Liver (tissue), 3 donors: ENCODE data around the gene CD276.

Experiments
- RAD21 ChIP-seq, 2 donors: IDR thresholded peaks; 2 replicates each; pipeline ENCODE4 v1.6.1; 2016; ENCODE audit warnings: antibody characterized with exemption in 2 of 2, mild to moderate bottlenecking in 2 of 2
- SP1 ChIP-seq: IDR thresholded peaks from 2 replicates; pipeline ENCODE4 v1.6.1; 2018; ENCODE audit warnings: antibody characterized with exemption, mild to moderate bottlenecking
- TAF1 ChIP-seq: conservative IDR thresholded peaks from 2 replicates; pipeline ENCODE4 v1.6.1; 2016; ENCODE audit warnings: antibody characterized with exemption, mild to moderate bottlenecking
- YY1 ChIP-seq: IDR thresholded peaks from 2 replicates; pipeline ENCODE4 v1.6.1; 2016; ENCODE audit warnings: antibody characterized with exemption, mild to moderate bottlenecking
- TF ChIP-seq, protein P1 (sequence below): fragments of 150-350 bp; IDR thresholded peaks from 2 replicates; pipeline ENCODE4 v1.5.1; 2017; ENCODE audit warnings: improper control_type of control experiment, low read depth, low read length; ENCODE audit not compliant: missing input control
- TF ChIP-seq, protein P2 (sequence below): IDR thresholded peaks from 2 replicates; pipeline ENCODE4 v1.6.1; 2016; ENCODE audit warnings: antibody characterized with exemption
- TF ChIP-seq, protein P3 (sequence below): IDR thresholded peaks from 2 replicates; pipeline ENCODE4 v1.6.1; 2016; ENCODE audit warnings: antibody characterized with exemption
- TF ChIP-seq, protein P4 (sequence below): IDR thresholded peaks from 2 replicates; pipeline ENCODE4 v1.6.1; 2016; ENCODE audit warnings: antibody characterized with exemption, mild to moderate bottlenecking
- TF ChIP-seq, protein P5 (sequence below): IDR thresholded peaks from 2 replicates; pipeline ENCODE4 v1.6.1; 2016; ENCODE audit warnings: antibody characterized with exemption
- donor health status: healthy.
- donor health status: healthy.

DNA sequence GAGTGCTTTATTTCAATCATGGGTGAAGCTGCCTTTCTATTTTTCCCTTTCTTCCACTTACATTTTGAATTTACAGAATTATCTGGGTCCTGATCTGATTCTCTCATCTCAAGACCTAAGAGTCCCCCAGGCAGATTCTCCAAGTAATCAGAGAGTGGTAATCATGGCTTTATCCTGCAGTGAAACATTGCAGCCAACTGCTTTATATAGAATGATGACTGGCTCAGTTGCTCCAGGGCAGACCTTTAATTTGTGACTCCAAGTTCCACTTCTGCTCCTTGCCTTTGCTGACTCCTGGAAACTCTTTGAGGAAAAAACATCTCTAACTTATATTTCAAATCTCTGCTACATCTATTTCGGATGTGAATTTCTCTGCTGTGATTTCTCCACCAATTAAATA lies 25.5 kb upstream of the CD276 start:
- TF ChIP-seq, protein P1, sequence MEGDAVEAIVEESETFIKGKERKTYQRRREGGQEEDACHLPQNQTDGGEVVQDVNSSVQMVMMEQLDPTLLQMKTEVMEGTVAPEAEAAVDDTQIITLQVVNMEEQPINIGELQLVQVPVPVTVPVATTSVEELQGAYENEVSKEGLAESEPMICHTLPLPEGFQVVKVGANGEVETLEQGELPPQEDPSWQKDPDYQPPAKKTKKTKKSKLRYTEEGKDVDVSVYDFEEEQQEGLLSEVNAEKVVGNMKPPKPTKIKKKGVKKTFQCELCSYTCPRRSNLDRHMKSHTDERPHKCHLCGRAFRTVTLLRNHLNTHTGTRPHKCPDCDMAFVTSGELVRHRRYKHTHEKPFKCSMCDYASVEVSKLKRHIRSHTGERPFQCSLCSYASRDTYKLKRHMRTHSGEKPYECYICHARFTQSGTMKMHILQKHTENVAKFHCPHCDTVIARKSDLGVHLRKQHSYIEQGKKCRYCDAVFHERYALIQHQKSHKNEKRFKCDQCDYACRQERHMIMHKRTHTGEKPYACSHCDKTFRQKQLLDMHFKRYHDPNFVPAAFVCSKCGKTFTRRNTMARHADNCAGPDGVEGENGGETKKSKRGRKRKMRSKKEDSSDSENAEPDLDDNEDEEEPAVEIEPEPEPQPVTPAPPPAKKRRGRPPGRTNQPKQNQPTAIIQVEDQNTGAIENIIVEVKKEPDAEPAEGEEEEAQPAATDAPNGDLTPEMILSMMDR: no peak
- TF ChIP-seq, protein P2, sequence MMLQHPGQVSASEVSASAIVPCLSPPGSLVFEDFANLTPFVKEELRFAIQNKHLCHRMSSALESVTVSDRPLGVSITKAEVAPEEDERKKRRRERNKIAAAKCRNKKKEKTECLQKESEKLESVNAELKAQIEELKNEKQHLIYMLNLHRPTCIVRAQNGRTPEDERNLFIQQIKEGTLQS: no peak
- TF ChIP-seq, protein P3, sequence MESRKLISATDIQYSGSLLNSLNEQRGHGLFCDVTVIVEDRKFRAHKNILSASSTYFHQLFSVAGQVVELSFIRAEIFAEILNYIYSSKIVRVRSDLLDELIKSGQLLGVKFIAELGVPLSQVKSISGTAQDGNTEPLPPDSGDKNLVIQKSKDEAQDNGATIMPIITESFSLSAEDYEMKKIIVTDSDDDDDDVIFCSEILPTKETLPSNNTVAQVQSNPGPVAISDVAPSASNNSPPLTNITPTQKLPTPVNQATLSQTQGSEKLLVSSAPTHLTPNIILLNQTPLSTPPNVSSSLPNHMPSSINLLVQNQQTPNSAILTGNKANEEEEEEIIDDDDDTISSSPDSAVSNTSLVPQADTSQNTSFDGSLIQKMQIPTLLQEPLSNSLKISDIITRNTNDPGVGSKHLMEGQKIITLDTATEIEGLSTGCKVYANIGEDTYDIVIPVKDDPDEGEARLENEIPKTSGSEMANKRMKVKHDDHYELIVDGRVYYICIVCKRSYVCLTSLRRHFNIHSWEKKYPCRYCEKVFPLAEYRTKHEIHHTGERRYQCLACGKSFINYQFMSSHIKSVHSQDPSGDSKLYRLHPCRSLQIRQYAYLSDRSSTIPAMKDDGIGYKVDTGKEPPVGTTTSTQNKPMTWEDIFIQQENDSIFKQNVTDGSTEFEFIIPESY: no peak
- TF ChIP-seq, protein P4, sequence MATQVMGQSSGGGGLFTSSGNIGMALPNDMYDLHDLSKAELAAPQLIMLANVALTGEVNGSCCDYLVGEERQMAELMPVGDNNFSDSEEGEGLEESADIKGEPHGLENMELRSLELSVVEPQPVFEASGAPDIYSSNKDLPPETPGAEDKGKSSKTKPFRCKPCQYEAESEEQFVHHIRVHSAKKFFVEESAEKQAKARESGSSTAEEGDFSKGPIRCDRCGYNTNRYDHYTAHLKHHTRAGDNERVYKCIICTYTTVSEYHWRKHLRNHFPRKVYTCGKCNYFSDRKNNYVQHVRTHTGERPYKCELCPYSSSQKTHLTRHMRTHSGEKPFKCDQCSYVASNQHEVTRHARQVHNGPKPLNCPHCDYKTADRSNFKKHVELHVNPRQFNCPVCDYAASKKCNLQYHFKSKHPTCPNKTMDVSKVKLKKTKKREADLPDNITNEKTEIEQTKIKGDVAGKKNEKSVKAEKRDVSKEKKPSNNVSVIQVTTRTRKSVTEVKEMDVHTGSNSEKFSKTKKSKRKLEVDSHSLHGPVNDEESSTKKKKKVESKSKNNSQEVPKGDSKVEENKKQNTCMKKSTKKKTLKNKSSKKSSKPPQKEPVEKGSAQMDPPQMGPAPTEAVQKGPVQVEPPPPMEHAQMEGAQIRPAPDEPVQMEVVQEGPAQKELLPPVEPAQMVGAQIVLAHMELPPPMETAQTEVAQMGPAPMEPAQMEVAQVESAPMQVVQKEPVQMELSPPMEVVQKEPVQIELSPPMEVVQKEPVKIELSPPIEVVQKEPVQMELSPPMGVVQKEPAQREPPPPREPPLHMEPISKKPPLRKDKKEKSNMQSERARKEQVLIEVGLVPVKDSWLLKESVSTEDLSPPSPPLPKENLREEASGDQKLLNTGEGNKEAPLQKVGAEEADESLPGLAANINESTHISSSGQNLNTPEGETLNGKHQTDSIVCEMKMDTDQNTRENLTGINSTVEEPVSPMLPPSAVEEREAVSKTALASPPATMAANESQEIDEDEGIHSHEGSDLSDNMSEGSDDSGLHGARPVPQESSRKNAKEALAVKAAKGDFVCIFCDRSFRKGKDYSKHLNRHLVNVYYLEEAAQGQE: no peak
- TF ChIP-seq, protein P5, sequence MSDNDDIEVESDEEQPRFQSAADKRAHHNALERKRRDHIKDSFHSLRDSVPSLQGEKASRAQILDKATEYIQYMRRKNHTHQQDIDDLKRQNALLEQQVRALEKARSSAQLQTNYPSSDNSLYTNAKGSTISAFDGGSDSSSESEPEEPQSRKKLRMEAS: no peak
- TF ChIP-seq TAF1: no peak
- no peak for TF ChIP-seq RAD21 (IDR thresholded peaks at IDR 0.05)
- no peak for TF ChIP-seq YY1
- TF ChIP-seq SP1: no peak
